SK-N-SH (cell line): Measurements from ENCODE around the gene MRPL23. TPM values are rescaled to one million over a fixed set of nuclear protein-coding genes. Genes with fewer than 3 reads are reported as not detected.

Experiments used
- CTCF ChIA-PET: fragments of 300-600, 350-600 bp; formaldehyde crosslinking; extraction: SDS; loops from one replicate; lab custom pipeline; 2021; lab: Yijun Ruan, JAX
- POLR2A ChIA-PET: fragments of 350-600 bp; sonication (Branson Sonifier 250); formaldehyde crosslinking; extraction: SDS; loops from one replicate; lab custom pipeline; 2020; ENCODE audit warnings: antibody characterized with exemption, inconsistent platforms; lab: Yijun Ruan, JAX
- DNase-seq: peaks from one replicate; pipeline ENCODE4 v3.0.0; 2012
- H2AFZ ChIP-seq: fragments of 200-600 bp; sonication (generic); 2 replicates; pipeline ENCODE4 v1.8.1; 2016; ENCODE audit warnings: antibody characterized with exemption, mild to moderate bottlenecking, low read depth
- H3F3A ChIP-seq: fragments of 200-600 bp; sonication (generic); replicated peaks from 2 replicates; pipeline ENCODE3; 2016; ENCODE audit warnings: antibody characterized with exemption, mild to moderate bottlenecking; ENCODE audit not compliant: insufficient read depth
- H3K27ac ChIP-seq, 2 experiments: fragments of 200-500 bp in 1 of 2; fragments of 200-600 bp in 1 of 2; sonication (Bioruptor generic) in 1 of 2; sonication (generic), shearing (Covaris generic) in 1 of 2; 2 replicates each; pipeline versions ENCODE4 v1.5.1 to v1.6.1; 2014 to 2016; ENCODE audit warnings: low read depth in 2 of 2, inconsistent platforms in 1 of 2, low read length in 1 of 2, mild to moderate bottlenecking in 1 of 2, mixed read lengths in 1 of 2
- H3K27me3 ChIP-seq: fragments of 200-600 bp; sonication (generic), shearing (Covaris generic); 2 replicates; pipeline ENCODE4 v1.6.1; 2016; ENCODE audit warnings: mixed run types; ENCODE audit not compliant: insufficient read depth
- H3K36me3 ChIP-seq, 2 experiments: fragments of 200-500 bp in 1 of 2; fragments of 200-600 bp in 1 of 2; sonication (Bioruptor generic) in 1 of 2; sonication (generic) in 1 of 2; replicated peaks in 1 of 2; 2 replicates each; pipeline versions ENCODE3 to v1.5.1; 2014 to 2016; ENCODE audit warnings: low read length in 1 of 2, mild to moderate bottlenecking in 1 of 2; ENCODE audit not compliant: insufficient read depth in 2 of 2, control insufficient read depth in 1 of 2
- H3K4me1 ChIP-seq, 2 experiments: fragments of 200-500 bp in 1 of 2; fragments of 200-600 bp in 1 of 2; sonication (Bioruptor generic) in 1 of 2; sonication (generic), shearing (Covaris generic) in 1 of 2; 2 replicates each; pipeline versions ENCODE4 v1.5.1 to v1.6.1; 2014 to 2016; ENCODE audit warnings: low read depth in 1 of 2, low read length in 1 of 2, mixed run types in 1 of 2; ENCODE audit not compliant: insufficient read depth in 2 of 2, control insufficient read depth in 1 of 2
- H3K4me2 ChIP-seq: fragments of 200-600 bp; sonication (generic), shearing (Covaris generic); 2 replicates; pipeline ENCODE4 v1.6.1; 2017; ENCODE audit warnings: mixed run types
- H3K4me3 ChIP-seq, 2 experiments: fragments of 200-500 bp in 1 of 2; fragments of 200-600 bp in 1 of 2; sonication (Bioruptor generic) in 1 of 2; sonication (generic), shearing (Covaris generic) in 1 of 2; 2 replicates each; pipeline versions ENCODE4 v1.5.1 to v1.8.1; 2014 to 2016; ENCODE audit warnings: low read depth in 2 of 2, inconsistent platforms in 1 of 2, low read length in 1 of 2, mild to moderate bottlenecking in 1 of 2, mixed read lengths in 1 of 2, moderate library complexity in 1 of 2
- H3K79me2 ChIP-seq: fragments of 200-600 bp; sonication (generic); 2 replicates; pipeline ENCODE4 v1.8.1; 2017; ENCODE audit warnings: mild to moderate bottlenecking; ENCODE audit not compliant: insufficient read depth
- H3K9ac ChIP-seq: fragments of 200-600 bp; sonication (generic); 2 replicates; pipeline ENCODE4 v1.6.1; 2017; ENCODE audit warnings: mixed run types
- H3K9me2 ChIP-seq: fragments of 200-600 bp; sonication (generic); 2 replicates; pipeline ENCODE4 v1.6.1; 2017; ENCODE audit warnings: mixed run types
- H3K9me3 ChIP-seq: fragments of 200-600 bp; sonication (generic); 2 replicates; pipeline ENCODE4 v1.6.1; 2017; ENCODE audit warnings: mixed run types, mild to moderate bottlenecking, moderate library complexity
- H4K20me1 ChIP-seq: fragments of 200-600 bp; sonication (generic); 2 replicates; pipeline ENCODE4 v1.6.1; 2017; ENCODE audit warnings: mild to moderate bottlenecking, mixed run types; ENCODE audit not compliant: insufficient read depth
- CHD2 ChIP-seq: fragments of 150-350 bp; IDR thresholded peaks from 2 replicates; pipeline ENCODE4 v1.6.1; 2018; ENCODE audit warnings: low read length; ENCODE audit not compliant: partially characterized antibody
- ELF1 ChIP-seq: IDR thresholded peaks from 2 replicates; pipeline ENCODE4 v1.4.0; 2012
- EP300 ChIP-seq, 2 experiments: IDR thresholded peaks; 2 replicates each; pipeline versions ENCODE4 v1.4.0 to v1.6.1; 2012; ENCODE audit warnings: borderline replicate concordance in 1 of 2, low read depth in 1 of 2, low read length in 1 of 2
- EZH2phosphoT487 ChIP-seq: fragments of 200-600 bp; sonication (generic); IDR thresholded peaks from 2 replicates; pipeline ENCODE4 v1.6.1; 2017; ENCODE audit warnings: low read depth, mixed run types, mild to moderate bottlenecking, antibody characterized with exemption, moderate library complexity, borderline replicate concordance
- FOXJ3 ChIP-seq: sonication (generic); formaldehyde crosslinking; IDR thresholded peaks from 2 replicates; pipeline ENCODE4 v1.5.1; 2020; ENCODE audit warnings: mild to moderate bottlenecking, missing genetic modification reagents
- GABPA ChIP-seq: IDR thresholded peaks from 2 replicates; pipeline ENCODE4 v1.4.0; 2012; ENCODE audit warnings: low read depth, mild to moderate bottlenecking
- GATA2 ChIP-seq: sonication (generic); formaldehyde crosslinking; IDR thresholded peaks from 2 replicates; pipeline ENCODE4 v1.5.0; 2020; ENCODE audit warnings: mild to moderate bottlenecking, missing genetic modification reagents
- JUND ChIP-seq: IDR thresholded peaks from 2 replicates; pipeline ENCODE4 v1.4.0; 2012
- NFIC ChIP-seq: IDR thresholded peaks from 2 replicates; pipeline ENCODE4 v1.4.0; 2012; ENCODE audit warnings: borderline replicate concordance
- RAD21 ChIP-seq: IDR thresholded peaks from 2 replicates; pipeline ENCODE4 v1.6.1; 2012; ENCODE audit warnings: mild to moderate bottlenecking, low read length
- RXRA ChIP-seq: IDR thresholded peaks from 2 replicates; pipeline ENCODE4 v1.4.0; 2012; ENCODE audit warnings: low read depth, mild to moderate bottlenecking, borderline replicate concordance
- SIN3A ChIP-seq: IDR thresholded peaks from 2 replicates; pipeline ENCODE4 v1.6.1; 2012; ENCODE audit warnings: low read depth, mild to moderate bottlenecking, low read length, moderate library complexity, borderline replicate concordance
- SMC3 ChIP-seq: IDR thresholded peaks from 2 replicates; pipeline ENCODE4 v1.6.1; 2012; ENCODE audit warnings: low read depth, low read length, improper control_type of control experiment
- TCF12 ChIP-seq: IDR thresholded peaks from 2 replicates; pipeline ENCODE4 v1.4.0; 2012
- WGBS: methylation state at CpG from one replicate; pipeline ENCODE4 v1.1.6; 2017; ENCODE audit warnings: low lambda C conversion rate; 5-methylcytosine and 5-hydroxymethylcytosine counted together
- polyA plus RNA-seq, 3 experiments: library from polyadenylated mRNA; depleted of rRNA; stranded (reverse); fragments of >200 nt; gene quantifications; 2 replicates each; pipeline ENCODE4 v1.2.3, GENCODE V29; 2012
- TF ChIP-seq, protein P1 (sequence below): IDR thresholded peaks from 2 replicates; pipeline ENCODE4 v1.4.0; 2012; ENCODE audit warnings: low read depth
- TF ChIP-seq, protein P2 (sequence below): IDR thresholded peaks from 2 replicates; pipeline ENCODE4; 2012
- TF ChIP-seq, protein P3 (sequence below): fragments of 150-350 bp; IDR thresholded peaks from 2 replicates; pipeline ENCODE4 v1.6.1; 2016; ENCODE audit warnings: mild to moderate bottlenecking, low read depth, low read length
- TF ChIP-seq, protein P4 (sequence below): IDR thresholded peaks from 2 replicates; pipeline ENCODE4 v1.4.0; 2012; ENCODE audit warnings: low read depth, borderline replicate concordance
- TF ChIP-seq, protein P5 (sequence below): fragments of 200-600 bp; sonication (generic); IDR thresholded peaks from 2 replicates; pipeline ENCODE4 v1.6.1; 2017; ENCODE audit warnings: antibody characterized with exemption, mild to moderate bottlenecking, moderate library complexity

The MRPL23 gene
- polyA plus RNA-seq, 1 of the 3 experiments (the other 2 are of a cell fraction): 264 TPM

DNA sequence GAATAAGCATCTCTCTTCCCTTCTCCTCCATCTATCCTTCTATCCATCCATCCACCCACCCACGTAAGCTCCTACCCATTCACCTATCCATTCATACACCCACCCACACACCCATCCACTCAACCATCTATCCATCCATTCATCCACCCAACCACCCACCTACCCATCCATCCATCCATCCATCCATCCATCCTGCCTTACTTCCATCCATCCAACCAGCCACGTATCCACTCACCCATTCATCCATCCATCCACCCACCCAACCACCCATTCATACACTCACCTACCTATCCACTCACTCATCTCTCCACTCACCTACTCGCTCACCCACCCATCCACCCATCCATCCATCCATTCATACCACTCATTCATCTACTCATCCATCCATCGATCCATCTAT, 14.5 kb upstream of the MRPL23 start:
- no peak overlapping the region for H2AFZ ChIP-seq
- DNase-seq: no peak
- no peak overlapping the region for H3K4me3 ChIP-seq
- H3K9me3 ChIP-seq: no peaks in the 10 kb centered on the region
- TF ChIP-seq ELF1 (no peak), FOXJ3 (CRISPR knock-in tag) (no peak), EZH2phosphoT487 (no peak), EP300 (IDR thresholded peaks at IDR 0.05; ENCODE audit: borderline replicate concordance in 1 of 2, low read depth in 1 of 2, low read length in 1 of 2) (no peak), NFIC (no peak), SIN3A (no peak), JUND (no peak), GATA2 (CRISPR knock-in tag) (no peak), SMC3 (no peak), RAD21 (no peak), RXRA (no peak)
- TF ChIP-seq, protein P1, sequence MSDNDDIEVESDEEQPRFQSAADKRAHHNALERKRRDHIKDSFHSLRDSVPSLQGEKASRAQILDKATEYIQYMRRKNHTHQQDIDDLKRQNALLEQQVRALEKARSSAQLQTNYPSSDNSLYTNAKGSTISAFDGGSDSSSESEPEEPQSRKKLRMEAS: no peak
- TF ChIP-seq, protein P2, sequence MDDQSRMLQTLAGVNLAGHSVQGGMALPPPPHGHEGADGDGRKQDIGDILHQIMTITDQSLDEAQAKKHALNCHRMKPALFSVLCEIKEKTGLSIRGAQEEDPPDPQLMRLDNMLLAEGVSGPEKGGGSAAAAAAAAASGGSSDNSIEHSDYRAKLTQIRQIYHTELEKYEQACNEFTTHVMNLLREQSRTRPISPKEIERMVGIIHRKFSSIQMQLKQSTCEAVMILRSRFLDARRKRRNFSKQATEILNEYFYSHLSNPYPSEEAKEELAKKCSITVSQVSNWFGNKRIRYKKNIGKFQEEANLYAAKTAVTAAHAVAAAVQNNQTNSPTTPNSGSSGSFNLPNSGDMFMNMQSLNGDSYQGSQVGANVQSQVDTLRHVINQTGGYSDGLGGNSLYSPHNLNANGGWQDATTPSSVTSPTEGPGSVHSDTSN: no peak
- TF ChIP-seq, protein P3, sequence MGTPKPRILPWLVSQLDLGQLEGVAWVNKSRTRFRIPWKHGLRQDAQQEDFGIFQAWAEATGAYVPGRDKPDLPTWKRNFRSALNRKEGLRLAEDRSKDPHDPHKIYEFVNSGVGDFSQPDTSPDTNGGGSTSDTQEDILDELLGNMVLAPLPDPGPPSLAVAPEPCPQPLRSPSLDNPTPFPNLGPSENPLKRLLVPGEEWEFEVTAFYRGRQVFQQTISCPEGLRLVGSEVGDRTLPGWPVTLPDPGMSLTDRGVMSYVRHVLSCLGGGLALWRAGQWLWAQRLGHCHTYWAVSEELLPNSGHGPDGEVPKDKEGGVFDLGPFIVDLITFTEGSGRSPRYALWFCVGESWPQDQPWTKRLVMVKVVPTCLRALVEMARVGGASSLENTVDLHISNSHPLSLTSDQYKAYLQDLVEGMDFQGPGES: no peak
- TF ChIP-seq, all 33 proteins: peak for 0
- H3K27ac ChIP-seq: no peak overlapping the region
- no peaks in the 10 kb centered on the region for H4K20me1 ChIP-seq
- no peak overlapping the region for H3K9ac ChIP-seq
- H3K79me2 ChIP-seq: no peaks in the 10 kb centered on the region
- no peaks in the 10 kb centered on the region for H3K27me3 ChIP-seq
- H3F3A ChIP-seq: no peaks in the 10 kb centered on the region
- H3K36me3 ChIP-seq: no peaks in the 10 kb centered on the region
- ChIA-PET POLR2A (no interaction called here), CTCF (interaction anchor here (1.0 to 1.5 kb wide), 3 partner anchors 41 to 239 kb away, joined by 3 to 5 read pairs (median 3); partner anchors contain the start of gene PRR33)
- H3K4me2 ChIP-seq: no peak overlapping the region
- H3K9me2 ChIP-seq: no peaks in the 10 kb centered on the region
- H3K4me1 ChIP-seq: peaks cover 0 to 7% of the 10 kb centered on the region in 2 experiments; a peak in 1 of 4 replicates
- 54% methylated on average over 4 of the region's 4 CpGs for WGBS

DNA sequence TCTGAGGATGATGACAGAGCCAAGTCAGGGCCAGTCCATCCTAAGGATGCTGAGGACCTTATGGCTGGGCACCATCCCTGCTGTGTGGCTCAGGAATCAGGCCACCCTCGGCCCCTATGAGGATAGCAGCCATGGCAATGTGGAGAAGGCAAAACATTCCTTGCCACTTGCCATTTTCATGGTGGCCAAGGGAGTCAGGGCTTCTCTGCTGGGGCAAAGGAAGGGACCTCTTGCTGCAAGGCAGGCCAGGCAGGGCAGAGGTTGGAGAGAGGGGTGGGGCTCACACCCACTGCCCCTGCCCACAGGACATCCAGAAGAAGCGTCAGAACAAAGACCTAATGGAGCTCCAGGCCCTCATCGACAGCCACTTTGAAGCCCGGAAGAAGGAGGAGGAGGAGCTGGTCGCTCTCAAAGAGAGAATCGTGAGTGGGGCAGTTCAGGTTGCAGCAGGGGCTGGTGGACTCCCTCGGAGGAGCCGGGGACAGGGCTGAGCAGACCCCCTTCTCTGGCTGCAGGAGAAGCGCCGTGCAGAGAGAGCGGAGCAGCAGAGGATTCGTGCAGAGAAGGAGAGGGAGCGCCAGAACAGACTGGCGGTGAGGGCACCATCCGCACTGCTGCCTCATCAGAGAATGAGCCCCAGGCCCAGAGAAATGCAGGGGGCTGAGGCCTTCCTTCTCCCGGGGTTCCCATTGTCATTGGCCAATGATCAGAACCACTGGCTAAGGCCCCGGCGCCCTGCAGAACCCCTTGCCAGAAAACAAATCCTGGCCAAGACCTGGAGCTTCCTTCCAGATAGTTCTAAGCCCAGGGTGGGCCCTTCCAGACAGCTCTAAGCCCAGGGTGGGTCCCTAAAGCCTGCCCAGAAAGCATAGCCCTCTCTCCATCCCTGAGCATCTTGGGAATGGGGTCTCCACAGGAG, 13.5 kb upstream of the MRPL23 start:
- Histone ChIP-seq H2AFZ (no peak overlapping the region), H3K9me3 (no peaks in the 10 kb centered on the region), H3K36me3 (no peaks in the 10 kb centered on the region), H3K27ac (no peak overlapping the region), H3F3A (no peaks in the 10 kb centered on the region), H3K4me3 (no peak overlapping the region), H3K4me2 (no peak overlapping the region), H3K9ac (no peak overlapping the region), H3K79me2 (no peaks in the 10 kb centered on the region), H3K4me1 (peaks cover 0 to 8% of the 10 kb centered on the region in 2 experiments; a peak in 1 of 4 replicates), H4K20me1 (no peaks in the 10 kb centered on the region), H3K27me3 (no peaks in the 10 kb centered on the region), H3K9me2 (no peaks in the 10 kb centered on the region)
- DNase-seq: no peak
- ChIA-PET CTCF (interaction anchor here (1.0 to 2.6 kb wide), 4 partner anchors 15 to 240 kb away, joined by 3 to 11 read pairs (median 5); partner anchors contain the start of gene PRR33), POLR2A (no interaction called here)
- 52% methylated on average over 17 of the region's 18 CpGs for WGBS
- TF ChIP-seq, protein P1: no peak
- no peak for TF ChIP-seq TCF12
- TF ChIP-seq JUND: no peak
- TF ChIP-seq NFIC: no peak
- no peak for TF ChIP-seq EZH2phosphoT487
- TF ChIP-seq, protein P4, sequence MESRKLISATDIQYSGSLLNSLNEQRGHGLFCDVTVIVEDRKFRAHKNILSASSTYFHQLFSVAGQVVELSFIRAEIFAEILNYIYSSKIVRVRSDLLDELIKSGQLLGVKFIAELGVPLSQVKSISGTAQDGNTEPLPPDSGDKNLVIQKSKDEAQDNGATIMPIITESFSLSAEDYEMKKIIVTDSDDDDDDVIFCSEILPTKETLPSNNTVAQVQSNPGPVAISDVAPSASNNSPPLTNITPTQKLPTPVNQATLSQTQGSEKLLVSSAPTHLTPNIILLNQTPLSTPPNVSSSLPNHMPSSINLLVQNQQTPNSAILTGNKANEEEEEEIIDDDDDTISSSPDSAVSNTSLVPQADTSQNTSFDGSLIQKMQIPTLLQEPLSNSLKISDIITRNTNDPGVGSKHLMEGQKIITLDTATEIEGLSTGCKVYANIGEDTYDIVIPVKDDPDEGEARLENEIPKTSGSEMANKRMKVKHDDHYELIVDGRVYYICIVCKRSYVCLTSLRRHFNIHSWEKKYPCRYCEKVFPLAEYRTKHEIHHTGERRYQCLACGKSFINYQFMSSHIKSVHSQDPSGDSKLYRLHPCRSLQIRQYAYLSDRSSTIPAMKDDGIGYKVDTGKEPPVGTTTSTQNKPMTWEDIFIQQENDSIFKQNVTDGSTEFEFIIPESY: no peak
- TF ChIP-seq, protein P5, sequence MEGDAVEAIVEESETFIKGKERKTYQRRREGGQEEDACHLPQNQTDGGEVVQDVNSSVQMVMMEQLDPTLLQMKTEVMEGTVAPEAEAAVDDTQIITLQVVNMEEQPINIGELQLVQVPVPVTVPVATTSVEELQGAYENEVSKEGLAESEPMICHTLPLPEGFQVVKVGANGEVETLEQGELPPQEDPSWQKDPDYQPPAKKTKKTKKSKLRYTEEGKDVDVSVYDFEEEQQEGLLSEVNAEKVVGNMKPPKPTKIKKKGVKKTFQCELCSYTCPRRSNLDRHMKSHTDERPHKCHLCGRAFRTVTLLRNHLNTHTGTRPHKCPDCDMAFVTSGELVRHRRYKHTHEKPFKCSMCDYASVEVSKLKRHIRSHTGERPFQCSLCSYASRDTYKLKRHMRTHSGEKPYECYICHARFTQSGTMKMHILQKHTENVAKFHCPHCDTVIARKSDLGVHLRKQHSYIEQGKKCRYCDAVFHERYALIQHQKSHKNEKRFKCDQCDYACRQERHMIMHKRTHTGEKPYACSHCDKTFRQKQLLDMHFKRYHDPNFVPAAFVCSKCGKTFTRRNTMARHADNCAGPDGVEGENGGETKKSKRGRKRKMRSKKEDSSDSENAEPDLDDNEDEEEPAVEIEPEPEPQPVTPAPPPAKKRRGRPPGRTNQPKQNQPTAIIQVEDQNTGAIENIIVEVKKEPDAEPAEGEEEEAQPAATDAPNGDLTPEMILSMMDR: no peak
- TF ChIP-seq CHD2: no peak
- no peak for TF ChIP-seq SMC3
- TF ChIP-seq GABPA: no peak
